OCI-LY7 (cell line): ENCODE measurements around the gene TTC7B. TPM values are rescaled to one million over a fixed set of nuclear protein-coding genes. Genes with fewer than 3 reads are reported as not detected.

Source experiments
- BruUV-seq: library from RNA; stranded (reverse); fragments of 400-500 nt; replicated peaks from 2 replicates; lab custom pipeline; 2021; lab: Mats Ljungman, UMichigan
- CTCF ChIA-PET: fragments of 300-600 bp; sonication (Branson Sonifier 250); formaldehyde crosslinking; loops from one replicate; lab custom pipeline; 2022; ENCODE audit warnings: antibody characterized with exemption; ENCODE audit not compliant: unreplicated experiment; lab: Charles Lee
- POLR2A ChIA-PET: fragments of 300-600 bp; sonication (Branson Sonifier 250); formaldehyde crosslinking; loops from one replicate; lab custom pipeline; 2022; ENCODE audit warnings: antibody characterized with exemption; lab: Charles Lee
- DNase-seq: peaks from one replicate; pipeline ENCODE4 v3.0.0-alpha.2; 2015; ENCODE audit warnings: low spot score
- H2AFZ ChIP-seq: fragments of 200-600 bp; sonication (generic), shearing (Covaris generic); 2 replicates; pipeline ENCODE4 v1.6.1; 2014; ENCODE audit warnings: mild to moderate bottlenecking, antibody characterized with exemption, low read length, moderate library complexity
- H3K27ac ChIP-seq: fragments of 200-600 bp; sonication (generic); 2 replicates; pipeline ENCODE4 v1.5.1; 2014; ENCODE audit warnings: mixed run types, low read depth, mild to moderate bottlenecking, moderate library complexity, low read length, inconsistent platforms; ENCODE audit not compliant: poor library complexity, severe bottlenecking
- H3K36me3 ChIP-seq: fragments of 200-600 bp; sonication (generic); 2 replicates; pipeline ENCODE4 v1.6.1; 2014; ENCODE audit warnings: mild to moderate bottlenecking, antibody characterized with exemption, low read length, moderate library complexity, mixed read lengths; ENCODE audit not compliant: insufficient read depth
- H3K4me1 ChIP-seq: fragments of 200-600 bp; sonication (generic); 2 replicates; pipeline ENCODE4 v1.5.1; 2014; ENCODE audit warnings: mild to moderate bottlenecking, low read length; ENCODE audit not compliant: insufficient read depth, poor library complexity, severe bottlenecking
- H3K4me2 ChIP-seq: fragments of 200-600 bp; sonication (generic); 2 replicates; pipeline ENCODE4 v1.6.1; 2014; ENCODE audit warnings: mild to moderate bottlenecking, low read length
- H3K4me3 ChIP-seq: fragments of 200-600 bp; sonication (generic); 2 replicates; pipeline ENCODE4 v1.5.1; 2014; ENCODE audit warnings: mild to moderate bottlenecking, low read depth, low read length; ENCODE audit not compliant: poor library complexity, severe bottlenecking
- H3K79me2 ChIP-seq: fragments of 200-600 bp; sonication (generic); 2 replicates; pipeline ENCODE4 v1.6.1; 2016; ENCODE audit warnings: low read depth, mild to moderate bottlenecking, low read length, moderate library complexity, mixed read lengths; ENCODE audit not compliant: insufficient read depth
- H3K9me2 ChIP-seq: fragments of 200-600 bp; sonication (generic); 2 replicates; pipeline ENCODE4 v1.6.1; 2016; ENCODE audit warnings: mild to moderate bottlenecking, low read length, mixed read lengths; ENCODE audit not compliant: insufficient read depth
- H3K9me3 ChIP-seq: fragments of 200-600 bp; sonication (generic); 2 replicates; pipeline ENCODE4 v1.6.1; 2014; ENCODE audit warnings: mild to moderate bottlenecking, mixed run types, low read length, mixed read lengths
- H4K20me1 ChIP-seq: fragments of 200-600 bp; sonication (generic); 2 replicates; pipeline ENCODE4 v1.6.1; 2014; ENCODE audit warnings: mild to moderate bottlenecking, antibody characterized with exemption, low read length, moderate library complexity, mixed read lengths; ENCODE audit not compliant: insufficient read depth
- CTCF ChIP-seq: fragments of 200-600 bp; sonication (generic); conservative IDR thresholded peaks from 2 replicates; pipeline ENCODE4 v1.5.1; 2014; ENCODE audit warnings: mild to moderate bottlenecking, antibody characterized with exemption, low read length, moderate library complexity, mixed read lengths
- EZH2phosphoT487 ChIP-seq: fragments of 200-600 bp; sonication (generic); IDR thresholded peaks from 2 replicates; pipeline ENCODE4 v1.6.1; 2018; ENCODE audit warnings: low read depth, borderline replicate concordance, mild to moderate bottlenecking, mixed run types, antibody characterized with exemption, low read length, moderate library complexity, mixed read lengths
- intact Hi-C: fragments of 100-400 bp; cut with micrococcal nuclease; formaldehyde crosslinking; loops from one replicate; pipeline ENCODE4 v1.10.0; 2022; ENCODE audit not compliant: unreplicated experiment
- total RNA-seq, 2 experiments: library from RNA; depleted of rRNA in 1 of 2; stranded (reverse); fragments of >200 nt in 1 of 2; shearing (Covaris generic) in 1 of 2; gene quantifications; 2 replicates each; pipeline ENCODE4 v1.2.3, GENCODE V29; 2014 to 2022

Gene TTC7B
- total RNA-seq, 2 experiments from 2014 or later: 0.19 to 0.51 TPM

DNA sequence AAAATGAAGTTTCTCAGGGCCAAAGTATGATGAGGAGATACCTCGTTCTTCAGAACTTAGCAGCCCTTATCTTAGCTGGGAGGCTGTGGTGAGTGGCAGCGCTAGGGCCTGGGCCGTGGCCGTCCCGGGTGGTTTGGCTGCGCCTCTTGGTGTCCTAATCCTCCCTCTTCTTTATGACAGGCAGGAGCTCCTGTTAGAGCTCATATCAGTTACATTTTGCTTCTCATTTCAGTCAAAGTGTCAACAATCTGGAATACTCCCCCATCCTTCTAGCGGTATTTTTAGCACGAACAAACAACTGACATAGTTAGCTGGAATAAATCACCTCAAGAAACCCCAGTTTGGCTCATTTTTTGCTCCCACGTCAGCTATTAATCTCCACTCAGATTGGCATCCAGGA lies 188.8 kb downstream of the TTC7B start:
- TF ChIP-seq EZH2phosphoT487 (no peak), CTCF (no peak)
- Histone ChIP-seq H3K27ac (no peak overlapping the region), H3K9me2 (no peaks in the 10 kb centered on the region), H3K4me1 (peaks cover 7% of the 10 kb centered on the region), H3K79me2 (no peaks in the 10 kb centered on the region), H3K4me3 (no peak overlapping the region), H3K4me2 (no peak overlapping the region), H3K36me3 (no peaks in the 10 kb centered on the region), H4K20me1 (no peaks in the 10 kb centered on the region), H3K9me3 (no peaks in the 10 kb centered on the region), H2AFZ (peak overlapping the region; percentile 45; the same call in 1 of the 2 replicates)
- DNase-seq: no peak
- POLR2A ChIA-PET: interaction anchor here (1.1 kb wide), 1 partner anchor 12 kb away, joined by 3 read pairs; no protein-coding TSS in a partner anchor
- intact Hi-C loops: no loop called here
- no TSS peak for BruUV-seq
- CTCF ChIA-PET: no interaction called here

DNA sequence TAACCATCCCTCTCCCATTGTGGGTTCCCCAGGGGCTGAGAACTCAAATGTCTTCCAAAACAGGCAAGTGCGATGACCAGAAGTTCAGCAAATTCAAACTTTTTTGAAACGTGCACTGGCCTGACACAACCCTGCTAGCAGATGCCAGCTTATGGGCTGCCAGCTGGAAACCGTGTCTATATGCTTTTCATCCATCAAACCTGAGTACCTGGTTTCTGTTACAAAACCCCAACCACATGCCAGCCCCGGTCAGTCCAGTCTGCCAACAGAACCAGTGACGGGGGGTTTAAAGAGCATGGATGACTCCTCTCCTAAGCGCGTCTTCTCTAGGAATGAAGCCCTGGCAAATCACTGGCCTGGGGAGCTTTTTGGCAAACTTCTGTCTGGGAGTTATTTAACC lies 189.7 kb downstream of the TTC7B start:
- no peak overlapping the region for H3K4me3 ChIP-seq
- DNase-seq: no peak
- no peak overlapping the region for H2AFZ ChIP-seq
- CTCF ChIA-PET: interaction anchor here (0.6 kb wide), 1 partner anchor 712 kb away, joined by 3 read pairs; no protein-coding TSS in a partner anchor
- H3K4me1 ChIP-seq: peaks cover 4% of the 10 kb centered on the region
- H3K9me3 ChIP-seq: no peaks in the 10 kb centered on the region
- BruUV-seq: no TSS peak
- H3K36me3 ChIP-seq: no peaks in the 10 kb centered on the region
- TF ChIP-seq EZH2phosphoT487: no peak
- TF ChIP-seq CTCF: no peak
- intact Hi-C loops: no loop called here
- POLR2A ChIA-PET: no interaction called here
- H3K27ac ChIP-seq: no peak overlapping the region
- no peaks in the 10 kb centered on the region for H4K20me1 ChIP-seq
- no peaks in the 10 kb centered on the region for H3K79me2 ChIP-seq
- no peaks in the 10 kb centered on the region for H3K9me2 ChIP-seq
- H3K4me2 ChIP-seq: no peak overlapping the region

DNA sequence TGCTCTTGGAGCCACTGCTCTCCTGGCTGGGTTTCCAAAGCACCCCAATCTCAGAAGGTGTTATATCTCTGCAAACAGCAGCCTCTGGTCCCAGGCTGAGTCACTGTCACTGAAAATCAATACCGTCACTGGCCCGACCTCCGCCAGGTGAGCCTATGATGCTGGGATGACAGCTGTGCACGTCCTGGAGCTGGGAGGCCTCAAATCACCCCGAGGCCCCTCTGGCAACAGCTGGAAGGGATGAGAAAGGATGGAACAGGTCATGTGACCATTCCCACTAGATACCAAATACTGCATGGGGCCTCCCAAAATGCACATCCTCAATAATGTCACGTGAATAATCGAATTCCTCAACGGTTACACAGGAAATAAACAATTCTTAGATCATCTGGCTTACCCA lies 190.8 kb downstream of the TTC7B start:
- H3K79me2 ChIP-seq: no peaks in the 10 kb centered on the region
- POLR2A ChIA-PET: no interaction called here
- no peaks in the 10 kb centered on the region for H4K20me1 ChIP-seq
- H3K36me3 ChIP-seq: no peaks in the 10 kb centered on the region
- H3K4me3 ChIP-seq: no peak overlapping the region
- H2AFZ ChIP-seq: no peak overlapping the region
- no peaks in the 10 kb centered on the region for H3K9me3 ChIP-seq
- CTCF ChIA-PET: no interaction called here
- no peaks in the 10 kb centered on the region for H3K9me2 ChIP-seq
- no peak for DNase-seq
- intact Hi-C loops: no loop called here
- BruUV-seq: no TSS peak
- H3K4me1 ChIP-seq: no peaks in the 10 kb centered on the region
- no peak overlapping the region for H3K4me2 ChIP-seq
- H3K27ac ChIP-seq: no peak overlapping the region
- TF ChIP-seq CTCF: no peak
- no peak for TF ChIP-seq EZH2phosphoT487
